GM12891 (cell line): ENCODE results near the gene ARHGAP19.

Experiments
- PAX5 ChIP-seq: IDR thresholded peaks from 2 replicates; pipeline ENCODE4 v1.6.1; 2011; ENCODE audit warnings: low read length, moderate library complexity, mild to moderate bottlenecking; ENCODE audit not compliant: insufficient read depth, severe bottlenecking
- POLR2A ChIP-seq: IDR thresholded peaks from 2 replicates; pipeline ENCODE4 v1.6.1; 2011; ENCODE audit warnings: low read depth, low read length, control low read depth
- POLR2AphosphoS5 ChIP-seq: IDR thresholded peaks from 2 replicates; pipeline ENCODE4 v1.6.1; 2011; ENCODE audit warnings: low read depth, low read length, control low read depth
- SPI1 ChIP-seq: IDR thresholded peaks from 2 replicates; pipeline ENCODE4 v1.6.1; 2011; ENCODE audit warnings: low read depth, low read length, control low read depth
- TAF1 ChIP-seq: IDR thresholded peaks from 2 replicates; pipeline ENCODE4 v1.6.1; 2011; ENCODE audit warnings: low read depth, low read length, control low read depth

GRCh38 chr10:97215619-97216260 lies 76.7 kb downstream of the ARHGAP19 start:
- TF ChIP-seq POLR2A: no peak
- no peak for TF ChIP-seq POLR2AphosphoS5
- no peak for TF ChIP-seq SPI1
- no peak for TF ChIP-seq TAF1
- no peak for TF ChIP-seq PAX5
